Astrocyte of the cerebellum (primary cell): Measurements from ENCODE around the gene PLPP4.

Source experiments
- DNase-seq: peaks from one replicate; pipeline ENCODE4 v3.0.0-alpha.2; 2011; ENCODE audit warnings: low read depth
- H3K4me3 ChIP-seq: 2 replicates; pipeline ENCODE4 v1.5.1; 2011; ENCODE audit warnings: mild to moderate bottlenecking, low read depth, low read length, moderate library complexity
- in situ Hi-C: cut with HindIII; loops from 2 replicates; pipeline ENCODE4 v1.10.0; 2017; ENCODE audit warnings: low sequenced_read_pairs
- TF ChIP-seq, protein P1 (sequence below): IDR thresholded peaks from 2 replicates; pipeline ENCODE4 v1.5.1; 2012; ENCODE audit warnings: low read length, low read depth, moderate library complexity, mild to moderate bottlenecking; ENCODE audit errors: missing control alignments

Gene PLPP4

DNA sequence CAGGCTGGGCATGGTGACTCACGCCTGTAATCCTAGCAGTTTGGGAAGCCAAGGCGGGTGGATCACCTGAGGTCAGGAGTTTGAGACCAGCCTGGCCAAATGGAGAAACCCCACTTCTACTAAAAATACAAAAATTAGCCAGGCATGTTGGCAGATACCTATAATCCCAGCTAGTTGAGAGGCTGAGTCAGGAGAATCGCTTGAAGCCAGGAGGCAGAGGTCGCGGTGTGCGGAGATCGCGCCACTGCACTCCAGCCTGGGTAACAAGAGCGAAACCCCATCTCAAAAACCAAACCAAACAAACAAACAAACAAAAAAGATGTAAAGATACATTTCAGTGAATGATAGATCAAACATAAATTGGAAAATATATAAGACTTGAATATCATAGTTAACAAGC, 105.9 kb downstream of the PLPP4 start:
- TF ChIP-seq, protein P1, sequence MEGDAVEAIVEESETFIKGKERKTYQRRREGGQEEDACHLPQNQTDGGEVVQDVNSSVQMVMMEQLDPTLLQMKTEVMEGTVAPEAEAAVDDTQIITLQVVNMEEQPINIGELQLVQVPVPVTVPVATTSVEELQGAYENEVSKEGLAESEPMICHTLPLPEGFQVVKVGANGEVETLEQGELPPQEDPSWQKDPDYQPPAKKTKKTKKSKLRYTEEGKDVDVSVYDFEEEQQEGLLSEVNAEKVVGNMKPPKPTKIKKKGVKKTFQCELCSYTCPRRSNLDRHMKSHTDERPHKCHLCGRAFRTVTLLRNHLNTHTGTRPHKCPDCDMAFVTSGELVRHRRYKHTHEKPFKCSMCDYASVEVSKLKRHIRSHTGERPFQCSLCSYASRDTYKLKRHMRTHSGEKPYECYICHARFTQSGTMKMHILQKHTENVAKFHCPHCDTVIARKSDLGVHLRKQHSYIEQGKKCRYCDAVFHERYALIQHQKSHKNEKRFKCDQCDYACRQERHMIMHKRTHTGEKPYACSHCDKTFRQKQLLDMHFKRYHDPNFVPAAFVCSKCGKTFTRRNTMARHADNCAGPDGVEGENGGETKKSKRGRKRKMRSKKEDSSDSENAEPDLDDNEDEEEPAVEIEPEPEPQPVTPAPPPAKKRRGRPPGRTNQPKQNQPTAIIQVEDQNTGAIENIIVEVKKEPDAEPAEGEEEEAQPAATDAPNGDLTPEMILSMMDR = no peak
- H3K4me3 ChIP-seq = no peak overlapping the region
- no peak for DNase-seq
- in situ Hi-C loops = no loop called here

DNA sequence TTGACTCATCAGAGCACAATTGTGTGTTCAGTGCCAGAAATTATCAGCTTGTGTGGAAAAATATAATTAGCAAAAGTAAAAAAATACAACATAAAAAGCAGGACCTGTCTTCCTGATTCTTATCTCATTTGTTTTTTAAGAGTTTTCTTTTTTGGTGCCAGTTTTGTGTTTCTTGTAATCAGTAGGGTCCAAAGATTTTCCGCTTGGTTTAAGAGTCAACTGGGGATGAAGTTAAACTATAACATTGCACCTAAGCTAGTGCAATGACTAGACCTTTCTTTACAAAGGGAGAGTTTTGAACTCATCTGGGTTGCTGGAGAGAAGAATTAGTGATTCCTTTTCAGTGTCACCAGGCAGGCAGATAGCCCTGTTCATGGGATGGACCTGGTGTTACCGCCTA, 113.4 kb downstream of the PLPP4 start:
- no peak overlapping the region for H3K4me3 ChIP-seq
- TF ChIP-seq, protein P1 = no peak
- no peak for DNase-seq
- in situ Hi-C loops = no loop called here

DNA sequence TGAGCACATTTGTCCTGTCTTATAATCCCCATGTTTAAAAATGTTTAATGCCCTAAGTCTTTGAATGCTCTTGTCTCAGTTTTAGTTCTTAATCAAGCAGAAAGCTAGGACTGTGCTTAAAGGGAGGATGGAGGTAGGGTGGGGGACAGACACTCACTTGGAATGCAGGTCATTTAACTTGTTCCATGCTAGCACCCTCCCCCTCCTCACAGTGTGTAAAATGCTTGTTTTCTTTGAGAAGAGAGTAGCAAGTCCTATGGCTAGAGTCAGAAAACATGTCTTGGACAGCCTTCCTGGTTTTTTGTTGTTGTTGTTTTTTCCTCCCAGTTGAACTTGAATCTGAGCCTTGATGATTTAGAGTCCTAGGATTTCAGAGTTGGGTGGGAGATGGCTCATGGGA, 114.2 kb downstream of the PLPP4 start:
- H3K4me3 ChIP-seq = no peak overlapping the region
- TF ChIP-seq, protein P1 = no peak
- no peak for DNase-seq
- in situ Hi-C loops = no loop called here

DNA sequence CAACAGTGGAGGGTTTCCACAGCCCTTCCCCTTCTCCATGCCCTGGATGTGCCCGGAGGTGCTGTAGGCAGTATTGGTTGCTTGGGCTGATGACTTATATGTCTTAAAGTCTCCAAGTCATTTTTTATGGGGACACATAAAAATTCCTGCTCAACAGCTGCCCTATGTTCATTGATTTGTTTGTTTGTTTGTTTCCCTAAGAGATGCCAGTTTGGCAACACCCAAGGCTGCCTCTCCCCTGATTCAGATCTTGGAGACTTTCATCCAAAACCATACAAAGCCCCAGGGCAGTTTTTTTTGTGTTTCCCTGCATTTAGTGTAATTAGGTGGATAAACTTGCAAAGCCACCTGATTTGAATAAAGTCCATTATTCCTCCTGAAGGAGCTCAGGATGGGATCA, 115.3 kb downstream of the PLPP4 start:
- TF ChIP-seq, protein P1 = no peak
- no peak for DNase-seq
- in situ Hi-C loops = no loop called here
- H3K4me3 ChIP-seq = no peak overlapping the region

DNA sequence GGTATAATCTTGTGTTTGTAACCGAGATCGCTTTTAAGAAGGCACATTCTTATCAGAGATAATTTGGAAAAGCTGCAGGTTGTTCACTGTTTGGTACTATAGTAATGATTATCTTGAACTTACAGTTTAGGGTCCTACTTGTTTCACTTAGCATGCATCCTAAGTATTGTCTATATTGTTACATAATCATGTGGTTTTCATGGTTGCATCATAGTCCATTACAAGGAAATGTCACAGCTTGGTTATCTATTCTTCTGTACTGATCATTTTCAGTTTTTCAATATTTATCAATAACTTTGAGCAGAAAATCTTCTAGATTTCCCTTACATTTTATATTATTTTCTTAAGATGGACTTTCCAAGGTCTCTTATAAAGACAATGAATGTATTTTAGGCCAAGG, 116.3 kb downstream of the PLPP4 start:
- TF ChIP-seq, protein P1 = no peak
- no peak overlapping the region for H3K4me3 ChIP-seq
- in situ Hi-C loops = no loop called here
- DNase-seq = no peak

DNA sequence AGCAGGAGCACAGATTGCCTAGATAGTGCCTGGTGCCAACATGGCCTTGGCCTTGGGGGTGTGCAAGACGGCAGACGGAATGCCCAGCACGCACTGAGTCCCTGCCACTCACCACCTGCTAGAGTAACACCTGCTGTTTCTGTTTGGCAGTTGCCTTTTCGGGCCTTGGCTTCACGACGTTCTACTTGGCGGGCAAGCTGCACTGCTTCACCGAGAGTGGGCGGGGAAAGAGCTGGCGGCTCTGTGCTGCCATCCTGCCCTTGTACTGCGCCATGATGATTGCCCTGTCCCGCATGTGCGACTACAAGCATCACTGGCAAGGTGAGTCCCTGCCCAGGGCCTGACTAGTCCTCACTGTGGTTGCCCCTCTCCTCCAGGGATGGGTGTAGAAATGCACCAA, 118.0 kb downstream of the PLPP4 start:
- no peak for DNase-seq
- no peak overlapping the region for H3K4me3 ChIP-seq
- TF ChIP-seq, protein P1 = no peak
- in situ Hi-C loops = no loop called here

DNA sequence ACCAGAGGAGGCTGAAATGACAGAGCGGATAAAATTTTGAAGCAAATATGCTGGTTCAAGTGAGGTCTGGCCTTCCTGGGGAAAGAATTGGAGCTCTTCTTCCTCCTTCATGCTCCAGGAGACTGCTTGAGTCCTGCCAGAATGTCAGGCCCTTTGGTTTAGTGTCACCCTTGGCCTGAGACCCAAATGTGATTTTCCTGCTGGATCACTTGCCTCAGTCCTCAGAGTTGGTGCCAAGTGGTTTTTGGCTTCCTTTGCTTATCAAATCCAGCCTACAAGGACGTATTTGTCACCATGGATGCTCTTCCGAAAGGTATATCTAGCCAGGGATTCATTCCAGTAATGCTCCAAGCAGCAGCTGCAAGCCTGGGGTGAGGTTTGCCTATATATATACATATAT, 118.4 kb downstream of the PLPP4 start:
- DNase-seq = no peak
- H3K4me3 ChIP-seq = no peak overlapping the region
- in situ Hi-C loops = no loop called here
- TF ChIP-seq, protein P1 = no peak
